Duodenal mucosa (tissue), 2 donors: ENCODE data around the gene RAPGEF2.
"Not testable (repeated sequence)": the region's sequence is repeated elsewhere in the genome, so short reads cannot be mapped to it uniquely, and the experiment has no call there.

Experiments
- H3K27ac ChIP-seq: one replicate; pipeline ENCODE4 v1.7.0; 2013; ENCODE audit warnings: low read depth, low read length
- H3K27me3 ChIP-seq, 2 donors: one replicate each; pipeline ENCODE4 v1.7.0; 2013; ENCODE audit warnings: low read length in 2 of 2, control low read depth in 1 of 2; ENCODE audit not compliant: insufficient read depth in 2 of 2, control insufficient read depth in 1 of 2
- H3K36me3 ChIP-seq, 2 donors: one replicate each; pipeline ENCODE4 v1.7.0; 2013; ENCODE audit warnings: low read length in 2 of 2, control low read depth in 1 of 2; ENCODE audit not compliant: insufficient read depth in 2 of 2, control insufficient read depth in 1 of 2
- H3K4me1 ChIP-seq, 2 donors: one replicate each; pipeline ENCODE4 v1.7.0; 2013; ENCODE audit warnings: low read length in 2 of 2, control low read depth in 1 of 2; ENCODE audit not compliant: insufficient read depth in 2 of 2, control insufficient read depth in 1 of 2
- H3K4me3 ChIP-seq, 2 donors: one replicate each; pipeline ENCODE4 v1.7.0; 2013; ENCODE audit warnings: low read length in 2 of 2, low read depth in 1 of 2
- H3K9ac ChIP-seq, 2 donors: one replicate each; pipeline ENCODE4 v1.7.0; 2013; ENCODE audit warnings: low read length in 2 of 2, low read depth in 1 of 2
- H3K9me3 ChIP-seq, 2 donors: one replicate each; pipeline ENCODE4 v1.7.0; 2013; ENCODE audit warnings: low read length in 2 of 2, control low read depth in 1 of 2; ENCODE audit not compliant: control insufficient read depth in 1 of 2

The RAPGEF2 gene

DNA sequence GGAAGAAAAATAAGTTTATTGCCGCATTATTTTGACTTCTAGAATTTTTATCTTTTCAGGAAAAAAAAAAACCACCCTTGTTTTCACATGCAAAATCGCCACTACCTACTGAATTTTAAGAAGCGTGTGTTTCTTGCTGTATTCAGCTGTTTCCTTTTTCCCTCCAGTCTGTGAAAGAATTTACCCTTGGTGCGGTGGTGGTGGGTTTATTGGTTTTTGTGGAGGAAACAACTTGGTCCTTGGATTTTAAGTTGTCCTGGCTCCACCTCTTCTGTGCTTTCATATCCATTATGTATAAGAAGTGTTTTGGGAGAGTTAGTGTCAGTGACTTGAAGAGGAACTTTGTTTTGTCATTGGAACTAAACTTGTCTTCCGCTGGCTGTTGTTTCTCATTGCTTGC is 8.1 kb downstream of the RAPGEF2 start:
- Histone ChIP-seq H3K27me3 (no peaks in the 10 kb centered on the region), H3K9ac (no peak overlapping the region), H3K4me1 (peaks cover 6 to 10% of the 10 kb centered on the region in 2 donors), H3K4me3 (no peak overlapping the region), H3K27ac (no peak overlapping the region), H3K9me3 (no peaks in the 10 kb centered on the region), H3K36me3 (no peaks in the 10 kb centered on the region)

DNA sequence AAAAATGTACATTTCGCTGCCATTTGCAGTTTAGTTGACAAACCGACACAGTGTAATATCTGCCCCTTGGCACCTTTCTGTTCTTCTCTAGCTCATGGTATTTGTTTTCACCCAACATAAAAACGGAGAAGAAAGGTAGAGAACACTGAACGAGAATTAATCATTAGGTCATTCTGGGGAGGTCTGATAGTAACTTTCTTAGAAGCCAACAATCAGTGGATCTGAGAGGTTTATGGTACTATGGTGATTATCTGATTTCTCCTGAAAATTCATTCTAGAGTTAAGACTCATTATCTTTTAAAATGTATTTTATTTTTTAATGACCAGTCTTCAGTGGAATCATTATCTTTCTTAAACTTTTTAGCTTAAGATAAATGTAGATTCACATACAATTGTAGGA is 8.5 kb downstream of the RAPGEF2 start:
- no peaks in the 10 kb centered on the region for H3K27me3 ChIP-seq
- no peak overlapping the region for H3K27ac ChIP-seq
- H3K36me3 ChIP-seq: no peaks in the 10 kb centered on the region
- no peak overlapping the region for H3K4me3 ChIP-seq
- H3K4me1 ChIP-seq: peaks cover 3 to 10% of the 10 kb centered on the region in 2 donors
- H3K9ac ChIP-seq: no peak overlapping the region
- no peaks in the 10 kb centered on the region for H3K9me3 ChIP-seq

DNA sequence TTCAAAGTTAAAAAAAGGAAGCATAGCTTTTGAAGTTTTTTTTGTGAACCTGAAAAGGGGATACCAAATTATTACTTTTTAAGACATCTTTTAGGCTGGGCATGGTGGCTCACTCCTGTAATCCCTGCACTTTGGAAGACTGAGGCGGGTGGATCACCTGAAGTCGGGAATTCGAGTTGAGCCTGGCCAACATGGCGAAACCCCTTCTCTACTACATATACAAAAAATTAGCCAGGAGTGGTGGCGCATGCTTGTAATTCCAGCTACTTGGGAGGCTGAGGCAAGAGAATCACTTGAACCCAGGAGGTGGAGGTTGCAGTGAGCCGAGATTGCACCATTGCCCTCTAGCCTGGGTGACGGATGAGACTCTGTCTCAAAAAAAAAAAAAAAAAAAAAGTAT is 10.5 kb downstream of the RAPGEF2 start:
- not testable (repeated sequence) for H3K36me3 ChIP-seq, H3K27ac ChIP-seq, H3K9me3 ChIP-seq, H3K27me3 ChIP-seq, H3K9ac ChIP-seq, H3K4me3 ChIP-seq, H3K4me1 ChIP-seq

DNA sequence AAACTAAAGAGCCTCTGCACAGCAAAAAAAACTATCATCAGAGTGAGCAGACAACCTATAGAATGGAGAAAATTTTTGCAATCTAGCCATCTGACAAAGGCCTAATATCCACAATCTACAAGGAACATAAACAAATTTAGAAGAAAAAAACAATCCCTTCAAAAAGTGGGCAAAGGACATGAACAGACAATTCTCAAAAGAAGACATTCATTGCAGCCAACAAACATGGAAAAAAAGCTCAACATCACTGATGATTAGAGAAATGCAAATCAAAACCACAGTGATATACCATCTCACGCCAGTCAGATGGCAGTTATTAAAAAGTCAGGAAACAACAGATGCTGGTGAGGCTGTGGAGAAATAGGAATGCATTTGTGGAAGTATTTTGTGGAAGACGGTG is 13.2 kb downstream of the RAPGEF2 start:
- not testable (repeated sequence) for H3K27ac ChIP-seq, H3K9ac ChIP-seq, H3K36me3 ChIP-seq, H3K27me3 ChIP-seq, H3K4me3 ChIP-seq, H3K4me1 ChIP-seq, H3K9me3 ChIP-seq

DNA sequence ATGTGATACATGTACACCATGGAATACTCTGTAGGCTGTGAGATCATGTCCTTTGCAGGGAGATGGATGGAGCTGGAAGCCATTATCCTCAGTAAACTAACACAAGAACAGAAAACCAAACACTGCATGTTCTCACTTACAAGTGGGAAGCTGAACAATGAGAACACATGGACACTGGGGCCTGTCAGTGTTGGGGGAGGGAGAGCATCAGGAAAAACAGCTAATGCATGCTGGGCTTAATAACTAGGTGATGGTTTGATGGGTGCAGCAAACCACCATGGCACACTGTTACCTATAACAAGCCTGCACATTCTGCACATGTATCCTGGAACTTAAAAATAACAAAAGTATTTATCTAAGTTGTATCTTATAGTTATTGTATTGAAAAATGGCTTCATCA is 13.8 kb downstream of the RAPGEF2 start:
- H3K27me3 ChIP-seq, H3K9me3 ChIP-seq, H3K9ac ChIP-seq, H3K27ac ChIP-seq, H3K4me3 ChIP-seq, H3K4me1 ChIP-seq, H3K36me3 ChIP-seq: not testable (repeated sequence)

DNA sequence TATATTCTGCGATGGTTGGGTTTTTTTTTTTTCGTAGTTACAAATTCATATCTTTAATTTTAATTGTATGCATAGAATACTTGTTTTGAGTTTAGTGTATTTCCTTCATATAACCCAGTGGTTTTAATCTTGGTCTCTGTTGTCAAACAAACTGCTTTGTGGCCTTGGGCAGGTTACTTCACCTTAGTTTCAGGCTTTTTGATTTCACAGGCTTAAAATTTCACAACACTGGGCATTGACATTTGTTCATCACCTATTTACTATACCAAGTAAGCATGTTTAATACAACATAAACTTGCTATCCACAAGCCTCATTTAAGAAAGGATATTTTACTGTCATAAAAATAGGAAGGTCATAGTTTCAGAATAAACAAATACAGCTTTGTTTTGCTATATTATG is 14.7 kb downstream of the RAPGEF2 start:
- no peak overlapping the region for H3K27ac ChIP-seq
- H3K36me3 ChIP-seq: no peaks in the 10 kb centered on the region
- H3K4me3 ChIP-seq: no peak overlapping the region
- H3K9ac ChIP-seq: no peak overlapping the region
- H3K4me1 ChIP-seq: no peaks in the 10 kb centered on the region
- H3K9me3 ChIP-seq: no peaks in the 10 kb centered on the region
- no peaks in the 10 kb centered on the region for H3K27me3 ChIP-seq

DNA sequence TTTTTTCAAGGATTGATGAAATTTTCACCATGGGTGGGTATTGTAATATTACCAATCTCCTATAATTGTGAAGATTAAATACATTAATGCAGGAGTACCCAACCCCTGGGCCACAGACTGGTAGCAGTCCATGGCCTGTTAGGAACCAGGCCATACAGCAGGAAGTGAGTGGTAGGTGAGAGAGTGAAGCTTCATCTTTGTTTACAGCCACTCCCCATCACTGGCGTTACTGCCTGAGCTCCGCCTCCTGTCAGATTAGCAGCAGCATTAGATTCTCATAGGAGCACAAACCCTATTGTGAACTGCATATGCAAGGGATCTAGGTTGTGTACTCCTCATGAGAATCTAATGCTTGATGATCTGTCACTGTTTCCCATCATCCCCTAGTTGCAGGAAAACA is 15.1 kb downstream of the RAPGEF2 start:
- Histone ChIP-seq H3K9me3 (no peaks in the 10 kb centered on the region), H3K9ac (no peak overlapping the region), H3K27ac (no peak overlapping the region), H3K4me1 (no peaks in the 10 kb centered on the region), H3K4me3 (no peak overlapping the region), H3K36me3 (no peaks in the 10 kb centered on the region), H3K27me3 (no peaks in the 10 kb centered on the region)

DNA sequence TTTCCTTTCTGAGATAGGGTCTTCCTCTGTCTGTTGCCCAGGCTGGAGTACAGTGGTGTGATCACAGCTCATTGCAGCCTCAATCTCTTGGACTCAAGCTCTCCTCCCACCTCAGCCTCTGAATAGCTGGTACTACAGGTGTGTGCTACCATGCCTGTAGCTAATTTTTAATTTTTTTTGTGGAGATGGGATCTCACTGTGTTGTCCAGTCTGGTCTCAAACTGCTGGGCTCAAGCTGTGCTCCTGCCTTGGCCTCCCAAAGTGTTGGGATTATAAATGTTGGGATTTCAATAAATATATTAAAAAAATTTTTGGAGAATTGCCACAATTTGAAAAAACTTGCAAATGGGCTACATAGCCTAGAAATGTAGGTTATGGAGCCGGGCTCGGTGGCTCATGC is 18.5 kb downstream of the RAPGEF2 start:
- H3K4me3 ChIP-seq: no peak overlapping the region
- H3K36me3 ChIP-seq: no peaks in the 10 kb centered on the region
- no peak overlapping the region for H3K9ac ChIP-seq
- no peaks in the 10 kb centered on the region for H3K9me3 ChIP-seq
- H3K27ac ChIP-seq: no peak overlapping the region
- H3K4me1 ChIP-seq: no peaks in the 10 kb centered on the region
- H3K27me3 ChIP-seq: no peaks in the 10 kb centered on the region

DNA sequence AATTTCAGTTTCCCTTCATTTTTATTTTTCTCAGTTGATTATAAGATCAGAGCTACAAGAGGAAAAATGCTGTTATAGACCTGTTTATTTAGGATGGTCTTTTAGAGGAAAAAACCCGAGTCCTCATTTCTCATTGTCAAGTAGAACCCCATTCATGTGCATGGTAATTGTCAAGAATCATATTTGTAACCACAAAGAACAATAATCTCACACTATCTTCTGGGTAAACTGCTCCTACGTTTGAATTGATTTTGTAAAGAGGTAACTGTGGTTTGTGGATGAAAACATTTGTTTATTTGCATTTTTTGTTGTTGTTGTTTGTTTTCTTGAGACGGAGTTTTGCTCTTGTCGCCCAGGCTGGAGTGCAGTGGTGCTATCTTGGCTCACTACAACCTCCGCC is 23.8 kb downstream of the RAPGEF2 start:
- H3K27ac ChIP-seq: no peak overlapping the region
- H3K9me3 ChIP-seq: no peaks in the 10 kb centered on the region
- no peaks in the 10 kb centered on the region for H3K36me3 ChIP-seq
- no peak overlapping the region for H3K9ac ChIP-seq
- H3K4me1 ChIP-seq: no peaks in the 10 kb centered on the region
- no peak overlapping the region for H3K4me3 ChIP-seq
- no peaks in the 10 kb centered on the region for H3K27me3 ChIP-seq

DNA sequence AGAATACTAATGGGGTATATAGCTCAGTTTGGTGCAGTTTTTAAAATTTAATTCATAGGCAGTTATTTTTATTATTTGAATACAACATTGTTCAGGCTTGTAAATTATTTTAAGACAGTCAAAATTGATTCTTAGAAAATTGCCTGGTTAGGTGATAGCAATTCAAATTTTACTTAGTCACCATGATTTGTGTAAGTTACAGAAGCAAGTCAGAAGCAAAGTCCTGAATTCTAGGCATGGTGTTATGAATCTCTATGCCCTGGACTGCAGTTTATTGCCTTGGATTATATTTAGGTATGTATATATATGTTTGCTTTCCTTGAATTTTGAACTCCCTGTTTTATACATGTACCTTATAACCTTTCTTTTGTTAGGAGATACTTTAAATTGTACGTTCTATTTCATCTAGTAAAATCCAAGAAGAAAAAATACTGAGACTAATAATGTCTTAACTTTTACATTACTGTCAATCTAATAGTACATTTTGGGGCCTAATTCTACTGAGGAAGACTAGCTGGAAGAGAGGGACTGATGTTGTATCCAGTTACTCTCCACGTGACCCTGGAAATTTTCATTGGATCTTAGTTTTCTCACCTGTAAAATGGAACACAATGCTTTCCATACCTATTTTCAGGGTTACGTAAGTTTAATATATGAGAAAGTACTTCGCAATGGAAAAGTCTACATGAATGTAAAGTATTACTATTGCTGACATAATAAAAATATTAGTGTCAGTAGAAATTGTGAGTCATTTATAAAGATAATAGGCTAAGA is 25.1 kb downstream of the RAPGEF2 start:
- Histone ChIP-seq H3K4me1 (no peaks in the 10 kb centered on the region), H3K27me3 (no peaks in the 10 kb centered on the region), H3K27ac (no peak overlapping the region), H3K9ac (no peak overlapping the region), H3K4me3 (no peak overlapping the region), H3K9me3 (no peaks in the 10 kb centered on the region), H3K36me3 (no peaks in the 10 kb centered on the region)
